Ovary (tissue), 3 donors: ENCODE measurements around the gene SSX3.
"Not testable (repeated sequence)": the region's sequence is repeated elsewhere in the genome, so short reads cannot be mapped to it uniquely, and the experiment has no call there.

Source experiments
- CTCF ChIP-seq, 3 donors: fragments of 450-650 bp in 2 of 3; fragments of 200-600 bp in 1 of 3; IDR thresholded peaks; one replicate each; pipeline versions ENCODE4 v1.5.1 to v1.8.0; 2016 to 2022; ENCODE audit warnings: antibody characterized with exemption in 3 of 3, mild to moderate bottlenecking in 1 of 3
- POLR2A ChIP-seq: fragments of 450-650 bp; IDR thresholded peaks from one replicate; pipeline ENCODE4 v1.6.1; 2017; ENCODE audit warnings: antibody characterized with exemption, mild to moderate bottlenecking, moderate library complexity
- donor health status: DM: no; HTN: no; CAD: no.

- TF ChIP-seq POLR2A; CTCF (IDR thresholded peaks at IDR 0.05): not testable (repeated sequence)
Measured at GRCh38 chrX:48346059-48346458, 10.4 kb downstream of the SSX3 start.
